GM21381 (cell line): ENCODE results near the gene ANKS1A.
"Not testable (repeated sequence)": the region's sequence is repeated elsewhere in the genome, so short reads cannot be mapped to it uniquely, and the experiment has no call there.

Source experiments
- ATAC-seq: cut with Tn5 transposase; IDR thresholded peaks from one replicate; pipeline ENCODE4 v1.9.1; 2021; ENCODE audit warnings: mild to moderate bottlenecking, moderate library complexity; ENCODE audit not compliant: unreplicated experiment

Gene ANKS1A, protein sequence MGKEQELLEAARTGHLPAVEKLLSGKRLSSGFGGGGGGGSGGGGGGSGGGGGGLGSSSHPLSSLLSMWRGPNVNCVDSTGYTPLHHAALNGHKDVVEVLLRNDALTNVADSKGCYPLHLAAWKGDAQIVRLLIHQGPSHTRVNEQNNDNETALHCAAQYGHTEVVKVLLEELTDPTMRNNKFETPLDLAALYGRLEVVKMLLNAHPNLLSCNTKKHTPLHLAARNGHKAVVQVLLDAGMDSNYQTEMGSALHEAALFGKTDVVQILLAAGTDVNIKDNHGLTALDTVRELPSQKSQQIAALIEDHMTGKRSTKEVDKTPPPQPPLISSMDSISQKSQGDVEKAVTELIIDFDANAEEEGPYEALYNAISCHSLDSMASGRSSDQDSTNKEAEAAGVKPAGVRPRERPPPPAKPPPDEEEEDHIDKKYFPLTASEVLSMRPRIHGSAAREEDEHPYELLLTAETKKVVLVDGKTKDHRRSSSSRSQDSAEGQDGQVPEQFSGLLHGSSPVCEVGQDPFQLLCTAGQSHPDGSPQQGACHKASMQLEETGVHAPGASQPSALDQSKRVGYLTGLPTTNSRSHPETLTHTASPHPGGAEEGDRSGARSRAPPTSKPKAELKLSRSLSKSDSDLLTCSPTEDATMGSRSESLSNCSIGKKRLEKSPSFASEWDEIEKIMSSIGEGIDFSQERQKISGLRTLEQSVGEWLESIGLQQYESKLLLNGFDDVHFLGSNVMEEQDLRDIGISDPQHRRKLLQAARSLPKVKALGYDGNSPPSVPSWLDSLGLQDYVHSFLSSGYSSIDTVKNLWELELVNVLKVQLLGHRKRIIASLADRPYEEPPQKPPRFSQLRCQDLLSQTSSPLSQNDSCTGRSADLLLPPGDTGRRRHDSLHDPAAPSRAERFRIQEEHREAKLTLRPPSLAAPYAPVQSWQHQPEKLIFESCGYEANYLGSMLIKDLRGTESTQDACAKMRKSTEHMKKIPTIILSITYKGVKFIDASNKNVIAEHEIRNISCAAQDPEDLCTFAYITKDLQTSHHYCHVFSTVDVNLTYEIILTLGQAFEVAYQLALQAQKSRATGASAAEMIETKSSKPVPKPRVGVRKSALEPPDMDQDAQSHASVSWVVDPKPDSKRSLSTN

DNA sequence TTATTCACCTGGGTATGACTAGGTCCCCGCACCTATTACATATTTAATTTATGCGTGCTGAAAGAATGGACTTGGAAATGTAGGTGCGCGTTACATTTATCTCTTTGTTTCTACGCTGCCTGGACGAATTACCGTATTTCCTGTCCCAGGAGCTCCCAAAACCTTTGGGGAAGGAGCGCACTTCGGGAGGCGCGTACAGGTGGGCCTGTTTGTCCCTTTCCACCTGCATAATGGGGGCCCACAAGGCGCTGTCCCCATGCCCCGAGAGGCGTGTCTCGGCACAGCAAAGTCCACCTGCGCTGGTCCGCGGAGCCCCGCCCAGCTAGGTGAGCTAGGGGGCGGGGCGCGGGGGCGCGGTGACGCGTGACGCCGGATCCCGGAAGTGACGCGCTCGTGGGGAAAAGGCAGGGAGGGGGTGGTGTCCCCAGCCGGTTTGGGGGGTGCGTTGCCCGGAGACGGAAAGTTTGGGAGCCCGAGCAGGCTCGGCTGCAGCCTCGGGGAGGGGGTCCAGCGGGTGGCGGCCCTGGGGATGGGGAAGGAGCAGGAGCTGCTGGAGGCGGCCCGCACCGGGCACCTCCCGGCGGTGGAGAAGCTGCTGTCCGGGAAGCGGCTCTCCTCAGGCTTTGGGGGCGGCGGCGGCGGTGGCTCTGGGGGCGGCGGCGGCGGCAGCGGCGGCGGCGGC, at the start of gene ANKS1A:
TSS of gene ANKS1A (plus strand) at position 382 of the 682 bp plus-strand sequence. CDS start at position 530, 148 bp downstream.
- ATAC-seq: peak; percentile 57

DNA sequence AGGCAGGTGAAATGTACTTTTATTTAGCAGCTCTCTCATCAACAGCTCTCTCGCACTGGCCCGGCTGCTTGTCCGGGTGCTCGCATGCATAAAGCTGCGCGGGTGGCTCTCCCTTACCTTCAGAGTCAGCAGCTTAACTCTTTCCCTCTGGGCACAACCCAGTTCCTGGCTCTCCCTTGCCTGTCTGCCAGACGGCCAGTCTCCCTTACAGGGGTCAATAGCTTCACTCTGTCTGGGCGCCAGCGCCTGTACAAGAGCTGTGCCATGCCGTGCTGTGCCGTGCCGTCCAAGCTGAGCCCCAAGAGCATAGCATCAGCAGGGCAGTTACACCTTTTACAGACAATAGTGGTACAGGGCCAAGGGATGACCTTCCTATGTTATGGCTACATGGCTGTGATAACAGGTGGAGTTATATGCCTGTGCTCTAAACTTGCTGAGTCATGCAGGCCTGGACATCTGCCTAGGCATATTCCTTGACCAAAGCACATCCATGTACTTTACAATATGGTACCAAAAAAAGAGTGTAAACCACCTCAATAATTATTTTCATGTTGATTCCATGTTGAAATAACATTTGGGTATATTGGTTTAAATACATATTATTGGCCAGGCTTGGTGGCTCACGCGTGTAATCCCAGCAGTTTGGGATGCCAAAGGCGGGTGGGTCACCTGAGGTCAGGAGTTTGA, 49.2 kb upstream of the ANKS1A start:
- no peak for ATAC-seq

DNA sequence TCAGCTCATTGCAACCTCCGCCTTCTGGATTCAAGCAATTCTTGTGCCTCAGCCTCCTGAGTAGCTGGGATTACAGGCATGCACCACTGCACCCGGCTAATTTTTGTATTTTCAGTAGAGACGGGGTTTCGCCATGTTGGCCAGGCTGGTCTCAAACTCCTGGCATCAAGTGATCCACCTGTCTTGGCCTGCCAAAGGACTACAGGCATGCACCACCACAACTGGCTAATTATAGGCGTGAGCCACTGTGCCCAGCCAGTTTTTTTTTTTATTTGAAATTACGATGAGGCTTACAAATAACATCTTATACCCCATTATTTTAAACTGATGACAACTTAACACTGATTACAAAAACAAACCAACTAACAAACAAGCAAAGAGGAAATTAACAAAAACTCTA, 40.0 kb upstream of the ANKS1A start:
- not testable (repeated sequence) for ATAC-seq

DNA sequence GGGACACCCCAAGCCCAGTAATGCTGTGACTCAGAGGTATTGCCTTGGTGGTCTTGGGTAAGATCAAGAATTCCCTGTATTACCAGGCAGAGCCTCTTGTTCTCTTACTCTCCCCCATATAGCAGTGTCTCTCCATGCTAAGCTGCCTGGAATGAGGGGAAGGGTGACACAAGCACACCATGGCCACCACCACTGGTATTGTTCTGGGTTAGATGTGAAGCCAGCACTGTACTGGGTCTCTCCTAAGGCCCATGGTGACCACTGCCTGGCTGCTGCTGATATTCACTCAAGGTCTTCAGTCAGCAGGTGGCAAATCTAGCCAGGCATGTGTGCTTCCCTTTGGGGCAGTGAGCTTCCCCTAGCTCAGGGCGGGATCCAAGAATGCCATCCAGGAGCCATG, 37.7 kb upstream of the ANKS1A start:
- no peak for ATAC-seq

DNA sequence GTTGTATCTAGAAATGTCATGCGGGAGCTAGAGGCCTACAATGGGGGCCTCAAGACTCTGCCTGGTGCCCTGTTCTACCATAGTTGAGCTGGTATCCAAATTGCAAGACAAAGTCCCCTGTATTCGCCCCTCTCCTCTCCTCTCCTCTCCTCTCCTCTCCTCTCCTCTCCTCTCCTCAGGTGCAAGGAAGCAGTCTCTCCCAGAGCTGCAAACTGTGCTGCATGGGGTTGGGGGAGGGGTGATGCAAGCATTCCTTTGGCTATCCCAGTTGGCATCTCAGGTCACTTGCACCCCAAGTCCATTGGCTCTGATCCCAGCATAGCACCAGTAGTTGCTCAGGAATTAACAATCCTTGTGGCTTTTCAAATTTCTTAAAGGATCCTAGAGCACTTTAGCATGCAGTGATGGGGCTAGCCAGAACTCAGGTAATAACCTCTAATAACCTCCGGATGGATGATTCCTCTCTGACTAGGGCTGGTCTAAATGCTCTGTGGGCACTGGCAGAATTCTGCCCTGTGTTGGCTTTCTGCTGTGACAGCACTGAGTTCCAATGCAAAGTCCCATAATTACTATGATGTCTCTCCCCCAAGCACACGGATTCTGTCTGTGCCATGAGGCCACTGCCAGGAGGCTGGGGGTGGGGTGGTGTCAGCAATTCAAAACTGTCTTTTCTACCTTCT, 36.5 kb upstream of the ANKS1A start:
- no peak for ATAC-seq

DNA sequence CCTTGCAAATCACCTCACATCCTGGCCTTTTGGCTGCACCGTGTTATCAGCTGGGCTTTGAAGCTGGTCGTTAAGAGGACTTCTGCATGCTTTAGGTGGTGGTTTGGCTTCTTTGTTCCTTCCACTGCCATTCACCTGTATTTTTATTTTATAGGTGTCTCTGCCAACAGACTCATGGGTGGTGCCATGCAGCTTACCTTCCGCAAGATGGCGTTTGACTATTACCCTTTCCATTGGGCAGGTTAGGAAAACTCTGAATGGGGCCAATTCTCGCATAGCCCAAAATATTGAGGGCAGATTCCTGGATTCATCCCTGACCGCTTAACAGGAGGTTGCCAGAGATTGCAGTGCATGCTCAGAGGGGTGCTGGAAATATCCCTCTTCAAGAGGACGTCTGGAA, 33.6 kb upstream of the ANKS1A start:
- no peak for ATAC-seq

DNA sequence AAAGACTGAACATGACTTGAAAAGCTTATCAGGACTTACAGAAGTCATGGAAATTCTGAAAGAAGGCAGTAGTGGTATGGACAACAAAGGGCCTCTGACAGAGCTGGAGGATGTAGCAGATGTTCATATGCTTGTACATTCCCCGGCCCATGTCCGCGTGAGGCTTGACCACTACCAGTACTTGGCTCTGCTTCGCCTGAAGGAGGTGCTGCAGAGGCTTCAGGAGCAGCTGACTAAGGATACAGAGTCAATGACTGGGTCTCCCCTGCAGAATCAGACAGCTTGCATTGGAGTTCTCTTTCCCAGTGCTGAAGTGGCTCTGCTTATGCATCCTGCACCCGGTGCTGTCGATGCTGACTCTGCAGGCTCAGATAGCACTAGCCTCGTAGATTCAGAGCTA, 30.4 kb upstream of the ANKS1A start:
- ATAC-seq: no peak

DNA sequence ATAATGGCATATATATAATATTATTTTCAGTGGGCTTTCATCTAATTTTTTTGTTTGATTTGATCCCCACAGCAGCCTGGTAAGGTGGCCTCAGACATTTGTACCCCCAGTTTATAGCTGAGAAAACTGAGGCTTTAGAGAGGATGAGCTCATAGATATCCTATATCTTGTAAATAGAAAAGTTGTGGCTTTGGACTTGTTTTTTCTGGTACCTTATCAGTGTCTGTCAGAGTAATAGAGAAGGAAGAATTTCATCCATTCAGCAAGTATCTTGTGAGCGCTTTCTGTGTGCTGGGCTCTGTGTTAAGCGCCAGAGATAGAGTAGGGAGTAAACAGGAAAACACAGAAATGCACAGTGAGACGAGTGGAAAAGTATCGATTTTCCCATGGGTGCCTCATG, 29.1 kb upstream of the ANKS1A start:
- no peak for ATAC-seq

DNA sequence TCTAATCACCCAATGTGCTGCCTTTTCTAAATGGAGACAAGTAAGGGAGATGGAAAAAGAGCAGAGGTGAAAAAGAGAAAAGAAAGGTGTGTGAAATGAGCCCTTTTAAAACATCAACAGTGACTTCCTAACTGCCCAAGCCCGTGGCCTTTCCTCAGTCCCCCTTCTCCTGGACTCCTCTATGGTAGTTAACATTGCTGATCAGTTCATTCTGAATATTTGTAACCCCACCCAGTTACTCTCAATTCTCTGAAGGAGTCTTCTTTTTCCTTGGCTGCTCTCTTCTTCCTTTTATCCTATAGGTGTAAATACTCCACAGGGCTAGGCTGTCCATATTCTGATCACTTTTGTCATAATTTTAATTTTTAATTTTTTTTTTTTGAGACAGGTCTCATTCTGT, 28.3 kb upstream of the ANKS1A start:
- no peak for ATAC-seq

DNA sequence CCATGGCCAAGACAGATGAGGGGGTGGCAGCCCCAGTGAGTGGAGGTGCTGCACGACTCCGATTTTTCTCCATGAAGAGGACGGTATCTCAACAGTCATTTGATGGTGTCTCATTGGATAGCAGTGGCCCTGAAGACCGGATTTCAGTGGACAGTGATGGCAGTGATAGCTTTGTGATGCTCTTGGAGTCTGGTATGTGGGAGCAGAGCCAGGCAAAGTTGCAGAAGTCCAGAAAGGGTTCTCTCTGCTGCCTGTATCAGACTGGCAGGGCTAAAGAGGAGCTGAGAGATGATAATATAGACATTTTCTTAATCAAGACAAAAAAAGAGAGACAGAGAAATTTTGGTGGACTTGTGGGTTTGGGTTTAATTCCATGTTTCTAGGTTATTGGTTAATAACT, 25.0 kb upstream of the ANKS1A start:
- no peak for ATAC-seq

DNA sequence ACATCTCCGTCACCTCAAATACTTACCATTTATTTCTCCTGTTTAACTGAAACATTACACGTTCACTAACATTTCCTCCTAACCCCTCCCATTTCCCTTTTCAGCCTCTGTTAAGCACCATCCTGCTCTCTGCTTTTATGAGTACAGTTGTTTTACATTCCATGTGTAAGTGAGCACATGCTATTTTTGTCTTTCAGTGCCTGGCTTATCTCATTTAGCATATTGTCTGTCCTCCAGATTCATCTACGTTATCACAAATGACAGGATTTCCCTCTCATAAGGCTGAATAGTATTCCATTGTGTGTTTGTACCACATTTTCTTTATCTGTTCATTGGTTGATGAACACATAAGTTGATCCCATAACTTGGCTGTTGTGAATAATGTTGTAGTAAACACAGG, 23.9 kb upstream of the ANKS1A start:
- ATAC-seq: no peak

DNA sequence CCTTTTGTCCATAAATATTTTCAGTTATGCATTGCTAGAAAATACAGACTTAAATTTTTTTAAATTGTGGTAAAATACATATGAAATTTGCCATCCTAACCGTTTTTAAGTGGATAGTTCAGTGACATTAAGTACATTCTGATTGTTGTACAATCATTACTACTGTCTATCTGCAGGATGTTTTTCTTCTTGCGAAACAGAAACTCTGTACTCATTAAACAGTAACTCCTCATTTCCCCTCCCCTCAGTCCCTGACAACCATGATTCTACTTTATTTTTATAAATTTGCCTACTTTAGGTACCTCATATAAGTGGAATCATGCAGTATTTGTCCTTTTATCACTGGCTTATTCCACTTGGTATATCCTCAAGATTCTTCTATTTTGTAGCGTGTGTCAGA, 22.5 kb upstream of the ANKS1A start:
- no peak for ATAC-seq

DNA sequence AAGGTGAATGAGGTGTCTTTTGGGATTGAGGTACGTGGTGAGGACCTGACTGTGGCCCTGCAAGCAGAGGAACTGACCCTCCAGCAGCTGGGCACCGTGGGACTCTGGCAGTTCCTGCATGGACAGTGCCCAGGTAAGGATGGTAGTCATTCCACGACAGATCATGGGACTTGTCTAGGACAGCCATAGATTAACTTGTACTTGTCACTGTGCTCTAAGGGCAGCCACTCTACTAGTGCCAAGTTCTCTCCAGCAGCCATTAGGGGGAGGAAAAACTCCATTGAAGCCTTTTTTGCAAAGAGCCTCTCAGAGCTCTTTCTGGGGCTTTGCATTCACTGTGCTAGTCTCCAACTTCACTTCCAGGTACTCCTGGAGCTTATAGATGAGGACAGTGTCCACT, 21.6 kb upstream of the ANKS1A start:
- ATAC-seq: no peak

DNA sequence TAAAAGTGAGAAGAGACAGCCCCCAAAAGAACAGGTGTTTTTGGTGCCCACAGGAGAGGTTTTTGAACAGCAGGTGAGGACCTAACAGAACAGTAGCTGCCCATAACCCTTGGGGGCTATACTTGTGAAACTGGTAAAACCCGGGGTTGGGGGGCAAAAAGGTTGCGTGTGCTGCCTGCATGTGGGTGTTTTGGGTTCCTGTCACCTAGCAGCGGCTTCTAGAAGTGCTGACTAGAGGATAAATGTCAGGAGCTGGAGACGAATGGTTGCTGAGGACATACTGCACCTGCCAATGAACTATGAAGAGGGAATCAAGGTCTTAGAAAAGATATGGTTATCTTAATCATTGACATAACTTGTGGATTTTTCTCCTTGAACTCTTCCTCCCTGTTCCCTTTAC, 17.2 kb upstream of the ANKS1A start:
- ATAC-seq: no peak

DNA sequence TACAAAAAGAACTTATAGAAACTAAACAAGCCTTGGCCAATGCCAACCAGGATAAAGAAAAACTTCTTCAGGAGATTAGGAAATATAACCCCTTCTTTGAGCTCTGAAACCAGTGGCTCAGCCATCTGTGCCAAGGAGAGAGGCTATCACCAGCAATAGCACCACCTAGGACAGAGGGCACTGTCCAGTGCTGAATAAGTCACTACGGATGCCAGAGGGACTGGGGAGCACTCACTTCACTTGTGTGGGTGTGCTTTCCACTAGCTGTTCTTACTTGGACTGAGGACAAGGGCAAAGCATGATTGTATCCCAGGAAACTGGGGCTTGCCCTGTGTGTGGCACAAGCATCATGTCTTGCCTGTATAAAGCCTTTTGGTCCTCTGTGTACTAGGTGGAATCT, 16.7 kb upstream of the ANKS1A start:
- ATAC-seq: no peak

DNA sequence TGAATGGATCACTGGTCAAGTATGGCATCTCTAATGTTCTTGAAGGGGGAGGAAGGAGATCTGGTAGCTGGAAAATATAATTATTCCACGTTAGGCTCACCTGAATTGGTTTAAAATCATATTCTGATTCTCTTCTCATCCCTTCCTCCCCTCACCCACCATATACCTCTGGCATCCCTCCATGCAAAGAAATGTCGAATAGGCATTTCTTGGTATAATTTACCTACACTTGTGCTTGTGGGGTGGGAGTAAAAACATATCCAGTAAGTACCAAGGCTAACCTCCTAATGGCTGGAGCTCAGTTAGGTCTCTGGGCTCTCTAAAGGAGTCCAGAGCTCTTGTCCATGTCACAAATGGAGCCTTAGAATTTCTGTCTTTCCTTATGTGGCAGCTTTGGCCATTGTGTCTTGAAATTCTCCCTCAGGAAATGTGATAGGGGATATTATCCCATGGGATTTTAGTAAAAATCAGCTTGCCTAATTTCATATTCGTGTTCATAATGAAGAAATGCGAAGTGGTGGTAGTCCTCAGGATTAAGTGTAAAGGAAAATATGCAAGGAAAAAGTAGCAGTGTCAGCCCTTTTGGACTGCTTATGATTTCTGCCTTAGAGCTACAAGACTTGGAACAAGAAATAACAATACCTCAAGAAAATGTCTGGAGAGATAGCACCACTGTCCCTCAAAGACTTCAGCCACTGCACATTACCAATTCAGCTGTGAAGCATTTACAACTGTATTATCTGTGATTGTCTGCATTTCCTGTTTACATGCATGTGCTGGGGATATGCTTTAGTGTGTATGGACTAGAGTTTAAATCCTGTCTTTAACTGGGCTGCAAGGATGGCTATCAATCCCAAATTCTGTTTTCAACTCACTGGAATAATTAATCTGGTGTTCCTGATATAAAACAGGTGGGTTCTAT, 13.5 kb upstream of the ANKS1A start:
- ATAC-seq: no peak

DNA sequence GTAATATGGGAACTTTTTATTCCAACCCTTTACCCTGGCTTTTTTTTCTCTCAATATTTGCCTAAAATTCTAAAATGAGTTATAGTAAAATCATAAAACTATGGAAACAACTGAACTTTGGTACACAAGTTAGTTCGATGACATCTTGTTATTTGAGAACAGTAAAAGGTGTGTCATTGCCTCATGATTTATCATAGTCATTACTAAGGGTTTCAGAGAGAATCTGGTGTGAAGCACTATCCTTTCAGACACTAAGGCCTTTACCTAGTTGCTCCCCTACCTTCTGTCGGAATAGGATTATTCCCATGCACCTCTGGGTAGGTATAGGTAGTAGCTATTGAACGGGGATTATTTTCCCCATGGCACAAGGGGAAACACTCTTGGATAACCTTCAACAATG, 12.6 kb upstream of the ANKS1A start:
- ATAC-seq: no peak

DNA sequence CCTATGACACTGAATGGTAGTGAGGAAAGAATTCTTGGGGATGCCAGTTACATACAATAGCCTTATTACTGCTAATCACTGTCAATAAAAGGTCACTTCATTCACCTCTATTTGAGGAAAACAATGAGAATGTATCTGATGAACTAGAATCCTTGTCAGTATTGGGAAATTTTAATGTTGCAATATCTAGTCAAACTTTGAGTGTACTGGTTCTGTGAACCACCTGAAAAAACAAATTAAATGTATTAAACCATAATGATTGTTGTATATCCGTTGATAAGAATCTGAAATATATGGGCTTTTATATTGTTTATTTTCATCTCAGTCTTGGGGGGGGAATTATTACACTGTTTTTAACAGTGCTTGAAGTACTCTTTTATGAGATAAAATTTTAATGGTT, 11.8 kb upstream of the ANKS1A start:
- ATAC-seq: no peak
